ENCODE measurements around the gene KLHDC10.
"Not testable (repeated sequence)": the region's sequence is repeated elsewhere in the genome, so short reads cannot be mapped to it uniquely, and the experiment has no call there.

KLHDC10 gene

DNA sequence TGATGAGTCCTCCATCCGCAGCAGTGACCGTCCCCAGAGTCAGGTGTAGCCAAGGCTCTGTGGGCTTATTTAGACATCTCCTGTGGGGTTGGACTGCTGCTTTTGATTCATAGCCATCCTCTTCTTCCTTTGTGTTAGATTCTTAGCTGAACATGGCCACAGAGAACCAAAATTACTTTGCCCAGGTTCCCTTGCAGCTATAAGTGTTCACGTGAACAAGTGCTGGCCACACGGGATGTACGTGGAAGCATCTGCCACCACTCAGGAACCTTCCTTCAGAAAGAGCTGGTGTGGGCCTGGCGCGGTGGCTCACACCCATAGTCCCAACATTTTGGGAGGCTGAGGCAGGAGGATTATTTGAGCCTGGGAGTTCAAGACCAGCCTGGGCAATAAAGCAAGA lies 85.8 kb downstream of the KLHDC10 start:
- peak in 1 of 2 experiments; percentile 11 for DNase-seq

GRCh38 chr7:130157700-130158099 lies 87.4 kb downstream of the KLHDC10 start:
- DNase-seq, result no peak

DNA sequence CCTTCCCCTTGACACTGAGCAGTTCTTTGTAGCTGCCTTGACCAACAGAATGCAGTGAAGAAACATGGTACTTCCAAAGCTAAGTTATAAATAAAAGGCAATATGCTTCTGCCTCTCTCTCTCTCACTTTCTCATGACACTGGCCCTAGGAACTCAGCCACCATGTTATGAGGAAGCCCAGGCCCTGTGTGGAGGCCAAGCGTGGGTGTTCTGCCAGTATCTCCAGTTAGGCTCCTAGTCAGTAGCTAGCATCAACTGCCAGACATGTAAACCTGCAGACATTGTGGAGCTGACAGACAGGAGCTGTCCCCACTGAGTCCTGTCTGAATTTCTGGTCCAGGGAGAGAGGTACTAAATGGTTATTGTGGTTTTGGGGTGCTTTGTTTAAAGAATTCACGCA lies 89.7 kb downstream of the KLHDC10 start:
- DNase-seq, result no peak

DNA sequence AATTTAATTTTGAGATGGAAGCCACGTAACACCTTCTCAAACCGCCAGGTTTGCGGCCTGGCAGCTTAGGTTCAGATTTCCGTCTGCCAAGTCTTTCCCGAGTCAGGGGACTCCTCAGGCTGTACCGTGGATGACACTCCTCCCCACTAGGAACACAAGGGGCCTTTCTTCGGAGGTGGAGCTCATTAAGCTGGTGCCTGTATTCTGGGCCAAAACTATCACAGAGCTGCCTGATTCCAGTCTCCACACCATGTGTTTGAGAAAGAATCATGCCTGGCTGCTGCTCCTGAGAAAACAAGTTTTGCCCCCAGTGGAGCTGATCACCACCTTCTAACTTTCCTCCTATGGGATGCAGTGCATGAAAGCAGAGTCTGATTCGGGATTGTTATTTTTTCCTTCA lies 90.1 kb downstream of the KLHDC10 start:
- no peak for DNase-seq

DNA sequence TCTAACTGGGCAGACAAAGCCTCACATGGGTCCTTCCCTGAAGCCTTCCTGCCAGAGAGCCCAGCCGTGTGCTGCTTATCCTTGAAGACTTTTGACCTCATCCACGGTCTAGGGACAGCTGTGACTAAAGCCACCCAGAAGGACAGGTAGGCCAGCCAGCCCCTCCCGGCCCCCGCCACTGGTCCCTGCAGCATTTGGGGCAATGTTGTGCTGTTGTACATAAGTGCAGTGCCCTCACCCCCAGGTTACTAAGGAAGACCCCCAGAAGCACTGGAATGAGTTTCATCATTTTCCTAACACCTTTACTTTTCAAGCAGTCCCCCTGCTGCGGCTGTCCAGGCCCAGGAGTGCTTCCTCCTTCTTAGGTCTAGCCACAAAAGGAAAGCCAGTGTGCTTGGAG lies 91.9 kb downstream of the KLHDC10 start:
- no peak for DNase-seq

DNA sequence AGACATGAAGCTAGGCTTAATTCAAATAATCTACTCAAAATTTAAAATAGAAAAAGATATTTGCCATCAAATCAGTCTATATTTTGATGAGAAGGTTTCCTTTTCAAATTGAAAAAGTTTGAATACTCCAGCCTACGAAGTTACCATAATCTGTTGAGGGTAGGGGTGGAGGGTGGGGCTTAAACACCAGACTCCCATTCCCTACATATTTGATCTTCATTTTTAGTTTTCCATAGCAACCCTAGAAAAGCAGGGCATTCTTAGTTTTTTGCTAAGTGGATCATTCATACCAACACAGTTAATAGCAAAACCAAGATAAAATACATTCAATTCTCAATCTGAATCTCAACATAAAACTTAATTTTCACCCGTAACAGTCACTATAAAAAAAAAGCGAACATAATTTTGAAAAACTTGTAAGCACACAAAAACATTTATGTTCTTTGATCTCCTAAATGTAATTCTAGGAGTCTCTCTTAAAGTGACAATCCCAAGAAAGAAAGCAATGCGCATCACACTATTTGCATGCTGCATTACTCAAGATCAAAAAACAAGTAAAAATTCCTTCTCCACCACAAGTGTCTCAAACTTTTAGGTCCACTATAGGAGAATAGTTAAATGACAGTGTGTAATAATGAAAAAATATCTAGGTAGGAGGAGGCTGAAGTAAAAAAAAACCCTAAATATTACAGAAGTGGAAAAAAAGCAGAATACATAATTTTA lies 104.1 kb downstream of the KLHDC10 start:
- DNase-seq, result no peak

DNA sequence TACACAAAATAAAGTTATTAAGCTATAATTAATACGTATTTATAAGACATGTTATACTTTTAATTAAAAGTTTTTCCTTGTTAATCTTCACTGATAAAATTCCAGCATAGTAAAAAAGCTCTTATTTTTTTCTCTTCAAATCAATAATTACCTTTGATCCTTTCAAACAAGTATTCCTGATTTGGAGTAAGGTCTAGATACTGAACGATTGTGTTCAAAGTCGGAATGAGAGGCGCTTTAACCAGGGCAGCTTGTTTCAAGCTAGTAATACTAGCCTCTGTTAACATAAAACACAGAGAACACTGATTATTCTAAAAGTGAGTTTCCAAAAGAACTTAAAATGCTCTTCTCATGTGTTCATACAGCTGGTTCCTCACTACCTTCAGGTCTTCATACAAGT lies 107.9 kb downstream of the KLHDC10 start:
- DNase-seq, result no peak

DNA sequence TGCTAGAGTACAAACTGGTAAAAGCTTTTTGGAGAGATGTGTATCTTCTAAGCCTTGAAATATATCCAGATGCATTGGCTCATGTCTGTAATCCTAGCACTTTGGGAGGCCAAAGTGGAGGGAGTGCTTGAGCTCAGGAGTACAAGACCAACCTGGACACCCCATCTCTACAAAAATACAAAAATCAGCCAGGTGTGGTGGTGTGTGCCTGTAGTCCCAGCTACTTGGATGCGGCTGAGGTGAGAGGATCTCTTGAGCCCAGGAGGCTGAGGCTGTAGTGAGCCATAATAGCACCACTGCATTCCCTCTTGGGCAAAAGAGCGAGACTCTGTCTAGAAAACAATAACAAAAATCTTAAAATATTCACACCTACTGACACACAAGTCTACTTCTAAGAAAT lies 109.3 kb downstream of the KLHDC10 start:
- no peak for DNase-seq

GRCh38 chr7:130180571-130181262 lies 110.4 kb downstream of the KLHDC10 start:
- peak; percentile 70 to 72 for DNase-seq

DNA sequence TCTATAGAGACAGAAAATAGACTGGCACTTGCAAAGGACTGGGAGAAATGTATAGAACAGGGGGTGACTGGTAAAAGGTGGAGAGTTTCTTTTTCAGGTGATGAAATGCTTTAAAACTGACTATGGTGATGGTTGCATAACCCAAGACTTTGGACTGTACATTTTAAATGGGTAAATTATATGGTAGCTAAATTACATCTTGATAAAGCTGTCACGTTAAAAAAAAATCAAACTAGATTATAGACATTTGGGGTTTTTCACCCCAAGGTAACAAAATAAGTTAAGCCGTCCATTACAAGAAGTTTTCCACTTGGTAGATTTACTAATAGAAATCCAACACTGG lies 110.9 kb downstream of the KLHDC10 start:
- no peak for DNase-seq

GRCh38 chr7:130182990-130183389 lies 112.7 kb downstream of the KLHDC10 start:
- DNase-seq, result no peak

GRCh38 chr7:130184349-130184748 lies 114.0 kb downstream of the KLHDC10 start:
- not testable (repeated sequence) for DNase-seq

All from activated T-cell treated with anti-CD3 and anti-CD28 coated beads, Interleukin-2, amount 50 U/mL, for 48 hours (primary cell).